ENCODE results near the gene WDR48.

WDR48 gene

GRCh38 chr3:39108200-39108710 lies 56.4 kb downstream of the WDR48 start:
- TF ChIP-seq CTCF (IDR thresholded peaks at IDR 0.05) = no peak

GRCh38 chr3:39109086-39109485 lies 57.3 kb downstream of the WDR48 start:
- no peak for TF ChIP-seq CTCF (IDR thresholded peaks at IDR 0.05)

GRCh38 chr3:39110041-39110639 lies 58.3 kb downstream of the WDR48 start:
- TF ChIP-seq CTCF (IDR thresholded peaks at IDR 0.05) = no peak

- TF ChIP-seq CTCF (IDR thresholded peaks at IDR 0.05) = no peak
Measured at GRCh38 chr3:39112113-39112512, 60.3 kb downstream of the WDR48 start.

- TF ChIP-seq CTCF (IDR thresholded peaks at IDR 0.05) = no peak
Measured at GRCh38 chr3:39112535-39112934, 60.7 kb downstream of the WDR48 start.

- no peak for TF ChIP-seq CTCF (IDR thresholded peaks at IDR 0.05)
Measured at GRCh38 chr3:39113291-39113690, 61.5 kb downstream of the WDR48 start.

GRCh38 chr3:39114456-39114855 lies 62.6 kb downstream of the WDR48 start:
- TF ChIP-seq CTCF (IDR thresholded peaks at IDR 0.05) = no peak

- TF ChIP-seq CTCF (IDR thresholded peaks at IDR 0.05) = no peak
Measured at GRCh38 chr3:39115870-39116269, 64.1 kb downstream of the WDR48 start.

Measured in LNCAP (cell line).